Colonic mucosa (tissue), 4 donors: ENCODE data around the gene ESR2. TPM values are rescaled to one million over a fixed set of nuclear protein-coding genes. Genes with fewer than 3 reads are reported as not detected.

Experiments used
- DNase-seq: peaks from one replicate; pipeline ENCODE4 v3.0.0-alpha.2; 2020
- H3K27ac ChIP-seq: fragments of 200-600 bp; one replicate; pipeline ENCODE4 v1.8.0; 2021
- H3K27me3 ChIP-seq: fragments of 200-600 bp; one replicate; pipeline ENCODE4 v1.8.0; 2021
- H3K36me3 ChIP-seq: fragments of 200-600 bp; one replicate; pipeline ENCODE4 v1.8.0; 2021
- H3K4me1 ChIP-seq: fragments of 200-600 bp; one replicate; pipeline ENCODE4 v1.8.0; 2021; ENCODE audit warnings: mild to moderate bottlenecking
- H3K4me3 ChIP-seq: fragments of 200-600 bp; one replicate; pipeline ENCODE4 v1.8.0; 2021
- H3K9ac ChIP-seq, 2 donors: one replicate each; pipeline ENCODE4 v1.7.0; 2013; ENCODE audit warnings: control low read depth in 2 of 2, low read depth in 2 of 2, low read length in 2 of 2
- H3K9me3 ChIP-seq: fragments of 200-600 bp; one replicate; pipeline ENCODE4 v1.8.0; 2021
- intact Hi-C: fragments of 100-400 bp; cut with DNase I; formaldehyde crosslinking; loops from one replicate; pipeline ENCODE4 v1.14.1; 2022
- total RNA-seq, 2 donors: library from RNA; stranded (reverse); fragmentation: NEBNext Ultra II Directional in 1 of 2; extraction: Animal tissue kit (Norgen Biotek cat#: 25700) in 1 of 2; gene quantifications; one replicate each; pipeline ENCODE4 v1.2.1, GENCODE V29; 2021
- TF ChIP-seq, protein P1 (sequence below): fragments of 200-600 bp; IDR thresholded peaks from one replicate; pipeline ENCODE4 v1.8.0; 2022; ENCODE audit warnings: antibody characterized with exemption, mild to moderate bottlenecking
- donor health status: healthy.
- donor health status: DM: no; HTN: no; CAD: no.
- donor health status: DM: no; HTN: no; CAD: no.

Gene ESR2
- total RNA-seq, 2 donors from 2014 or later = 0.42 to 0.85 TPM

DNA sequence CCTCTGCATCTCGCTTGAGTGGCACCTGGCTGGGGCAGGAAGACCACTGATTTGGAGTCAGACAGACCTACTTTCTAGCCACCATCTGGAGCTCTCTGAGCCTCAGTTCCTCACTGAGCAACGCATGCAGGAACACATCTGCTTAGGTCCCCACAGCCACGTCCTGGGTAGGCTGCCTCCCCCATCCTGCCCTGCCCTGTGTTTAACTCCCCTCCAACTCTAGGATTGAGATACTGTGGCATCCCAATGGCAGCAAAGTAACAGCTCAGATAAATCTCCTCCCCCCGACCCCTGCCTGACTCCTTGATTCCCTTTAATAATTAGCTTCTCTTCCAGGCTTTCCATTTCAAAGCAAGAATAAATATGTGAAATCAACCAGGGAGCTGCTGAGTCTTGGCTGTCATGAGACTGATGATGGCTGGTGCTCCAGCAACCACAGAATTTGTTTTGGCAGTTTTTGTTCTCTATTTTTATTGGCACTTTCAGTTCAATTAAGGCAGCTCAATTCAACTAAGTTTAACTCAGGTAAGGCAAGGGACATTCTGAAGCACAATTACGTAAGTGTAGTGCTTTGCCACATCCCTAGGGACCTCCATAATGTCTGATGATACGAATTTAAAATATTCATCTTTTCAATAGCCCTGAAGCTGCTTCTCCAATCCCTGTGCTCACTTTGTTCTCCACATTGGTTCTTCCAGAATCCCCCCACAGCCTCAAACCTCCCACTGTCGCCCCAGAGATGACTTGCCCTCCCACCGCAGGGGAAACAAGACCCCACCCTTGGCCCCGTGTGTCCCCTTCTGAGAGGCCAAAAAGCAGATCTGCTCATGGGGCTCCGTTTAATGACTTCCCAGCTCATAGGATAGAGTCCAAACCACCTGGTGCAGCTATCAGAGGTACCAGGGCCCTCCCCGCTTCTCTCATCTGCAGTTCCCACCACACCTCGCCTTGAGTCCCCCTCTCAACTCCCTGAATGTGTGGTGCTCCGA lies 58.2 kb downstream of the ESR2 start:
- H3K27me3 ChIP-seq = no peaks in the 10 kb centered on the region
- intact Hi-C loops = no loop called here
- H3K9me3 ChIP-seq = no peaks in the 10 kb centered on the region
- H3K4me3 ChIP-seq = no peak overlapping the region
- H3K27ac ChIP-seq = no peak overlapping the region
- TF ChIP-seq, protein P1, sequence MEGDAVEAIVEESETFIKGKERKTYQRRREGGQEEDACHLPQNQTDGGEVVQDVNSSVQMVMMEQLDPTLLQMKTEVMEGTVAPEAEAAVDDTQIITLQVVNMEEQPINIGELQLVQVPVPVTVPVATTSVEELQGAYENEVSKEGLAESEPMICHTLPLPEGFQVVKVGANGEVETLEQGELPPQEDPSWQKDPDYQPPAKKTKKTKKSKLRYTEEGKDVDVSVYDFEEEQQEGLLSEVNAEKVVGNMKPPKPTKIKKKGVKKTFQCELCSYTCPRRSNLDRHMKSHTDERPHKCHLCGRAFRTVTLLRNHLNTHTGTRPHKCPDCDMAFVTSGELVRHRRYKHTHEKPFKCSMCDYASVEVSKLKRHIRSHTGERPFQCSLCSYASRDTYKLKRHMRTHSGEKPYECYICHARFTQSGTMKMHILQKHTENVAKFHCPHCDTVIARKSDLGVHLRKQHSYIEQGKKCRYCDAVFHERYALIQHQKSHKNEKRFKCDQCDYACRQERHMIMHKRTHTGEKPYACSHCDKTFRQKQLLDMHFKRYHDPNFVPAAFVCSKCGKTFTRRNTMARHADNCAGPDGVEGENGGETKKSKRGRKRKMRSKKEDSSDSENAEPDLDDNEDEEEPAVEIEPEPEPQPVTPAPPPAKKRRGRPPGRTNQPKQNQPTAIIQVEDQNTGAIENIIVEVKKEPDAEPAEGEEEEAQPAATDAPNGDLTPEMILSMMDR = no peak
- H3K4me1 ChIP-seq = no peaks in the 10 kb centered on the region
- no peak for DNase-seq
- no peaks in the 10 kb centered on the region for H3K36me3 ChIP-seq
- no peak overlapping the region for H3K9ac ChIP-seq

DNA sequence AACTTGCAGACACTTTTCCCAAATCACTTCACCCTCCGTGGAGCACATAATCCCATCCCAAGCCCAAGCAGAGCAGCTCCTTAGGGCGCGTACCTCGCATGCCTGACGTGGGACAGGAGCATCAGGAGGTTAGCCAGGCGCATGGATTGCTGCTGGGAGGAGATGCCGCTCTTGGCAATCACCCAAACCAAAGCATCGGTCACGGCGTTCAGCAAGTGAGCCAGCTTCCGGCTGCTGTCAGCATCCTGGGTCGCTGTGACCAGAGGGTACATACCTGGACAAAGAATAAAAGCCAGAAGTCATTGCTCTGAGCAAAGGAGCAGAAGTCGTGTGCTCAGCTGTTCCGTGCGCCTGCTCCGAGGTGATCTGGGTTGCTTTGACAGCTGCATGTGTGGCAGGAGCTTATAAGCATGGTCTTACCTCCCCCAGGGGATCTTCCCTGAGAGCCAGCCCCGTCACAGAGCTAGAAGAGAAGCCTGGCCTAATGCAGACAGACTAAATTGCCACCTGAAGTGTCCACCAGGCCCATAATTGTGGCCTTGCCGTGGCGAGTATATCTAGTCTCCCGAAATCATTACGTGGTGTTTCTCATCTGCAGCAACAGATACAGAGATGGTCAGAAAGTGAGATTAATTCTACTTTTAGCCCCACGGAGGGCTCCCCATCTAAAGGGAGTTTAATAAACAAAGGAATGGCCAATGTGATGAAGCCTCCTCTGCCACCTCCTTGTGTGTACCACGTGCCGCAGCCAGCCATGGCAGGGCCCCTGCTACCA lies 59.1 kb downstream of the ESR2 start:
- no peak overlapping the region for H3K27ac ChIP-seq
- no peaks in the 10 kb centered on the region for H3K36me3 ChIP-seq
- no peaks in the 10 kb centered on the region for H3K4me1 ChIP-seq
- H3K4me3 ChIP-seq = no peak overlapping the region
- TF ChIP-seq, protein P1 = no peak
- no peak overlapping the region for H3K9ac ChIP-seq
- H3K27me3 ChIP-seq = no peaks in the 10 kb centered on the region
- no peaks in the 10 kb centered on the region for H3K9me3 ChIP-seq
- intact Hi-C loops = loop anchor here (5.0 kb wide), 1 partner anchor 47 kb away; no protein-coding TSS in a partner anchor
- no peak for DNase-seq

DNA sequence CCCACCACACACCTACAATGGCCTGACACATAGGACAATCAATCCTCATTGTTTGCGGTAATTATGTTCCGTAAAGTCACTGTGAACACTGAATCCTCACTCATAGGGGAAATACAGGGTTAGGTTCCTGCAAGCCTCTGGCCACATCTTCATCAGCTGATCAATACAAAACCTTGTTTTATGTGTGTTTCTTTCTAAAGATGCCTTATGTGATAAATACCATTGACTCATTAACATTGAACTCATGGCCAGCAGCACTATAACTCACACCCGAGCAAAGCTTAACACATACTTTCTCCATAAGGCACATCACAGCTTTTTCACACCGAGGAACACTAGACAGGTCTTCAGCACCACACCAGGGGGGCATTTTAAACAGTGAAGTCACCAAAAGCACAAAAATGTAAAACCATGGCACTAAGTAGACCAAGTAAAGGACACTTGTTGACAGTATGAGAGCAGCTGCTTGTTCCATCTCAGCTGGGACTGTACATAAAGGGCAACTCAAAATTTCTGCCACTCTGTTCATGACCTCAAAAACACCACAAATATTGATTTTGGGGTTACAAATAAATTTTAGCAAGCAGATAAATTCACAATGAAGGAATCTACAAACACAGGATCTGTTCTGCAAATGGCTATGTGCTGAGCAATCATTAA lies 60.5 kb downstream of the ESR2 start:
- intact Hi-C loops = loop anchor here (5.0 kb wide), 1 partner anchor 49 kb away; no protein-coding TSS in a partner anchor
- no peak overlapping the region for H3K27ac ChIP-seq
- no peaks in the 10 kb centered on the region for H3K4me1 ChIP-seq
- TF ChIP-seq, protein P1 = no peak
- no peak for DNase-seq
- H3K27me3 ChIP-seq = no peaks in the 10 kb centered on the region
- H3K36me3 ChIP-seq = peaks cover 2% of the 10 kb centered on the region
- no peak overlapping the region for H3K9ac ChIP-seq
- H3K9me3 ChIP-seq = no peaks in the 10 kb centered on the region
- no peak overlapping the region for H3K4me3 ChIP-seq

DNA sequence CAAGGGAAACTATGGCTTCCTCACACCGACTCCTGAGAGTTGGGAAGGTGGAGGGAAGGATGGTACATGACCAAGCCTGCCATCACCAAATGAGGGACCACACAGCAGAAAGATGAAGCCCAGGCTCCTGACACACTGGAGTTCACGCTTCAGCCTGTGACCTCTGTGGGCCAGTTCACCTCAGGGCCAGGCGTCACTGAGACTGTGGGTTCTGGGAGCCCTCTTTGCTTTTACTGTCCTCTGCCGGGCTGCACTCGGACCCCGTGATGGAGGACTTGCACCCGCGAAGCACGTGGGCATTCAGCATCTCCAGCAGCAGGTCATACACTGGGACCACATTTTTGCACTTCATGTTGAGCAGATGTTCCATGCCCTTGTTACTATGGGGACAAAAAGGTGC lies 61.2 kb downstream of the ESR2 start:
- Histone ChIP-seq H3K9me3 (no peaks in the 10 kb centered on the region), H3K36me3 (peaks cover 7% of the 10 kb centered on the region), H3K4me3 (no peak overlapping the region), H3K9ac (no peak overlapping the region), H3K4me1 (no peaks in the 10 kb centered on the region), H3K27ac (no peak overlapping the region), H3K27me3 (no peaks in the 10 kb centered on the region)
- TF ChIP-seq, protein P1 = no peak
- no peak for DNase-seq
- intact Hi-C loops = loop anchor here (5.0 kb wide), 1 partner anchor 49 kb away; no protein-coding TSS in a partner anchor
